Panc1 (cell line): ENCODE results near the gene TPI1. TPM values are rescaled to one million over a fixed set of nuclear protein-coding genes. Genes with fewer than 3 reads are reported as not detected.

ENCODE experiments used
- ATAC-seq: fragments of 200-7000 bp; cut with Tn5 transposase; 2 replicates; pipeline ENCODE4 v1.9.1; 2020; ENCODE audit warnings: mild to moderate bottlenecking, moderate library complexity
- Bru-seq: library from RNA; stranded (reverse); fragments of 400-500 nt; gene quantifications from one replicate; lab custom pipeline; 2021; lab: Mats Ljungman, UMichigan
- BruChase-seq, 2 experiments: library from RNA; stranded (reverse); fragments of 400-500 nt; gene quantifications; one replicate each; lab custom pipeline; 2021; lab: Mats Ljungman, UMichigan
- BruUV-seq: library from RNA; stranded (reverse); fragments of 400-500 nt; replicated peaks from 2 replicates; lab custom pipeline; 2021; lab: Mats Ljungman, UMichigan
- CTCF ChIA-PET: fragments of 300-600 bp; sonication (Branson Sonifier 250); formaldehyde crosslinking; loops from one replicate; lab custom pipeline; 2022; ENCODE audit warnings: antibody characterized with exemption; lab: Charles Lee
- POLR2A ChIA-PET: fragments of 300-600 bp; sonication (Branson Sonifier 250); formaldehyde crosslinking; loops from one replicate; lab custom pipeline; 2022; ENCODE audit warnings: antibody characterized with exemption; lab: Charles Lee
- DNase-seq: peaks from one replicate; pipeline ENCODE4 v3.0.0-alpha.2; 2010; ENCODE audit warnings: low read depth, low spot score
- H3K27ac ChIP-seq: 2 replicates; pipeline ENCODE4 v1.5.1; 2011; ENCODE audit warnings: mild to moderate bottlenecking, low read length, inconsistent platforms
- H3K27me3 ChIP-seq: fragments of 200-500 bp; sonication (Bioruptor generic); 2 replicates; pipeline ENCODE4 v1.6.0; 2014; ENCODE audit warnings: low read length, inconsistent platforms; ENCODE audit not compliant: control insufficient read depth, insufficient read depth
- H3K36me3 ChIP-seq: fragments of 200-500 bp; sonication (Bioruptor generic); 2 replicates; pipeline ENCODE4 v1.5.1; 2014; ENCODE audit warnings: inconsistent platforms, mild to moderate bottlenecking, low read length, moderate library complexity; ENCODE audit not compliant: control insufficient read depth, insufficient read depth
- H3K4me1 ChIP-seq: 2 replicates; pipeline ENCODE4 v1.5.1; 2011; ENCODE audit warnings: inconsistent platforms, mild to moderate bottlenecking, low read length, moderate library complexity; ENCODE audit not compliant: control insufficient read depth, insufficient read depth
- H3K4me3 ChIP-seq, 2 experiments: 2 replicates each; pipeline ENCODE4 v1.5.1; 2011 to 2012; ENCODE audit warnings: low read depth in 2 of 2, low read length in 2 of 2, mild to moderate bottlenecking in 2 of 2, inconsistent platforms in 1 of 2, moderate library complexity in 1 of 2
- H3K9me3 ChIP-seq: fragments of 200-500 bp; sonication (Bioruptor generic); 2 replicates; pipeline ENCODE4 v1.5.1; 2014; ENCODE audit warnings: low read depth, mild to moderate bottlenecking, inconsistent platforms, low read length, moderate library complexity; ENCODE audit not compliant: control insufficient read depth, insufficient read depth
- CTCF ChIP-seq: fragments of 450-650 bp; IDR thresholded peaks from 2 replicates; pipeline ENCODE4 v1.5.1; 2017; ENCODE audit warnings: mild to moderate bottlenecking
- POLR2AphosphoS5 ChIP-seq: IDR thresholded peaks from 2 replicates; pipeline ENCODE4 v1.6.1; 2012; ENCODE audit warnings: mild to moderate bottlenecking, low read depth, low read length, moderate library complexity
- REST ChIP-seq, 2 experiments: IDR thresholded peaks; 2 replicates each; pipeline ENCODE4 v1.6.1; 2011 to 2012; ENCODE audit warnings: low read depth in 2 of 2, control low read depth in 1 of 2, low read length in 1 of 2, mild to moderate bottlenecking in 1 of 2, moderate library complexity in 1 of 2; ENCODE audit not compliant: insufficient read depth in 1 of 2
- SIN3A ChIP-seq: IDR thresholded peaks from 2 replicates; pipeline ENCODE4 v1.6.1; 2012; ENCODE audit warnings: low read depth, mild to moderate bottlenecking, low read length, moderate library complexity, borderline replicate concordance; ENCODE audit not compliant: insufficient read depth
- TCF7L2 ChIP-seq: IDR thresholded peaks from 2 replicates; pipeline ENCODE4 v1.6.1; 2011; ENCODE audit warnings: mild to moderate bottlenecking, low read depth, low read length, inconsistent platforms
- in situ Hi-C: cut with HindIII; loops from 2 replicates; pipeline ENCODE4 v1.10.0; 2016; ENCODE audit warnings: low sequenced_read_pairs, low pct_unique_long_range_greater_than_20kb
- intact Hi-C: fragments of 100-400 bp; cut with micrococcal nuclease; formaldehyde crosslinking; loops from one replicate; pipeline ENCODE4 v1.10.0; 2022; ENCODE audit not compliant: unreplicated experiment
- long read RNA-seq: library from polyadenylated mRNA; unstranded; transcript quantifications from one replicate; pipeline ENCODE4 v2.0.0, GENCODE V29; 2021; ENCODE audit not compliant: unreplicated experiment
- polyA plus RNA-seq: library from polyadenylated mRNA; unstranded; fragments of >200 nt; gene quantifications from one replicate; pipeline ENCODE4 v1.2.1, GENCODE V29; 2012; ENCODE audit warnings: missing spikeins; ENCODE audit not compliant: insufficient read length
- total RNA-seq: library from RNA; stranded (reverse); gene quantifications from one replicate; pipeline ENCODE4 v1.2.1, GENCODE V29; 2021; ENCODE audit not compliant: unreplicated experiment

Gene TPI1
- total RNA-seq (693 TPM), Bru-seq, nascent RNA (percentile 95 among the genes with signal in this experiment), BruChase-seq, experiment 1, labeled RNA remaining after a 2-hour chase (percentile 96 among the genes with signal in this experiment), BruChase-seq, experiment 2, labeled RNA remaining after a 6-hour chase (percentile 99 among the genes with signal in this experiment)
- 1,013 TPM for polyA plus RNA-seq
- long read RNA-seq, transcript TPI1-201 (7 exons, 1,763 nt) = major isoform, 1,221 of 1,293 reads
- long read RNA-seq, transcript TPI1-204 (2 exons, 427 nt) = minor isoform, 5 of 1,293 reads
- long read RNA-seq, partial matches to known transcripts = 23 of 1,293 reads
- long read RNA-seq, other reads (novel, unspliced or antisense) = 44 of 1,293 reads

GRCh38 chr12:6867413-6868210, at the start of gene TPI1:
Gene TPI1, plus strand, starts transcription at chr12:6867531. Its CDS starts 36 bp downstream, at chr12:6867567.
- CTCF ChIA-PET = no interaction called here
- Histone ChIP-seq H3K27ac (peak within 1 kb of the TSS; percentile 82), H3K4me1 (peaks cover 28% of the 10 kb centered on the region), H3K36me3 (peaks cover 6% of the 10 kb centered on the region; the same call in 1 of the 2 replicates), H3K4me3 (peak within 1 kb of the TSS; percentile 61 to 92), H3K9me3 (no peaks in the 10 kb centered on the region), H3K27me3 (no peaks in the 10 kb centered on the region)
- TF ChIP-seq POLR2AphosphoS5 (peak; percentile 97), SIN3A (peak; percentile 71; the same call in 1 of the 2 replicates), CTCF (no peak)
- in situ Hi-C loops = no loop called here
- no TSS peak for BruUV-seq
- peak; percentile 78 for ATAC-seq
- POLR2A ChIA-PET = interaction anchor here (0.6 to 0.9 kb wide), 7 partner anchors 15 to 179 kb away, joined by 3 to 17 read pairs (median 8); partner anchors contain the start of genes PTMS, USP5 and ZNF384
- DNase-seq = no peak
- intact Hi-C loops = no loop called here

GRCh38 chr12:6817662-6818157, 49.6 kb upstream of the TPI1 start:
- ATAC-seq = no peak
- no peaks in the 10 kb centered on the region for H3K27me3 ChIP-seq

More at GRCh38 chr12:6817662-6818157, 49.6 kb upstream of the TPI1 start:
- ChIA-PET CTCF (no interaction called here), POLR2A (no interaction called here)
- no peaks in the 10 kb centered on the region for H3K9me3 ChIP-seq
- intact Hi-C loops = no loop called here
- DNase-seq = no peak
- TF ChIP-seq POLR2AphosphoS5 = no peak
- no peak for TF ChIP-seq TCF7L2
- no peak for TF ChIP-seq CTCF
- TF ChIP-seq REST (IDR thresholded peaks at IDR 0.05; ENCODE audit: insufficient read depth in 1 of 2, low read depth in 2 of 2, low read length in 1 of 2) = no peak
- TF ChIP-seq SIN3A = no peak
- no peaks in the 10 kb centered on the region for H3K36me3 ChIP-seq
- H3K4me1 ChIP-seq = no peaks in the 10 kb centered on the region
- no TSS peak for BruUV-seq
- H3K4me3 ChIP-seq = no peak overlapping the region
- in situ Hi-C loops = no loop called here
- H3K27ac ChIP-seq = no peak overlapping the region
